HAP-1 (cell line): ENCODE measurements around the gene BAAT.

Experiments used
- DNase-seq, 2 experiments: peaks; one replicate each; pipeline ENCODE4 v3.0.0-alpha.2; 2016 to 2020; ENCODE audit warnings: low spot score in 2 of 2
- H3K27me3 ChIP-seq: fragments of 250-450 bp; sonication (Bioruptor Pico); 2 replicates; pipeline ENCODE4 v1.5.1; 2020; ENCODE audit warnings: low read depth, mild to moderate bottlenecking, moderate library complexity
- H3K36me3 ChIP-seq: fragments of 250-450 bp; sonication (Bioruptor Pico); replicated peaks from 2 replicates; pipeline ENCODE4 v1.5.1; 2020; ENCODE audit warnings: mild to moderate bottlenecking
- H3K4me1 ChIP-seq: fragments of 250-450 bp; sonication (Bioruptor Pico); 2 replicates; pipeline ENCODE4 v1.5.1; 2020; ENCODE audit warnings: mild to moderate bottlenecking
- H3K4me3 ChIP-seq: fragments of 250-450 bp; sonication (Bioruptor Pico); 2 replicates; pipeline ENCODE4 v1.5.1; 2020; ENCODE audit warnings: mild to moderate bottlenecking, moderate library complexity
- H3K9me3 ChIP-seq: fragments of 250-450 bp; sonication (Bioruptor Pico); 2 replicates; pipeline ENCODE4 v1.5.1; 2020; ENCODE audit warnings: mild to moderate bottlenecking, moderate library complexity
- in situ Hi-C: fragments of 300-500 bp; cut with MboI; formaldehyde crosslinking; loops from 3 replicates; pipeline ENCODE4 v1.14.3; 2020; ENCODE audit warnings: low sequenced_read_pairs, inconsistent platforms, mixed read lengths

BAAT gene

GRCh38 chr9:101365181-101365580 is 19.6 kb downstream of the BAAT start:
- Histone ChIP-seq H3K9me3 (no peaks in the 10 kb centered on the region), H3K4me1 (peaks cover 4% of the 10 kb centered on the region), H3K36me3 (no peaks in the 10 kb centered on the region), H3K4me3 (no peak overlapping the region), H3K27me3 (no peaks in the 10 kb centered on the region)
- no peak for DNase-seq
- in situ Hi-C loops, result no loop called here

- no peaks in the 10 kb centered on the region for H3K4me1 ChIP-seq
- H3K9me3 ChIP-seq, result no peaks in the 10 kb centered on the region
- in situ Hi-C loops, result no loop called here
- no peaks in the 10 kb centered on the region for H3K36me3 ChIP-seq
- H3K27me3 ChIP-seq, result no peaks in the 10 kb centered on the region
- no peak overlapping the region for H3K4me3 ChIP-seq
- no peak for DNase-seq
Measured at GRCh38 chr9:101362450-101362849, 22.4 kb downstream of the BAAT start.

- Histone ChIP-seq H3K36me3 (no peaks in the 10 kb centered on the region), H3K9me3 (no peaks in the 10 kb centered on the region), H3K4me3 (no peak overlapping the region), H3K27me3 (no peaks in the 10 kb centered on the region), H3K4me1 (no peaks in the 10 kb centered on the region)
- no peak for DNase-seq
- in situ Hi-C loops, result no loop called here
Measured at GRCh38 chr9:101360647-101361046, 24.2 kb downstream of the BAAT start.

GRCh38 chr9:101359679-101360078 is 25.1 kb downstream of the BAAT start:
- Histone ChIP-seq H3K4me1 (no peaks in the 10 kb centered on the region), H3K4me3 (no peak overlapping the region), H3K36me3 (no peaks in the 10 kb centered on the region), H3K9me3 (no peaks in the 10 kb centered on the region), H3K27me3 (no peaks in the 10 kb centered on the region; the same call in 1 of the 2 replicates)
- in situ Hi-C loops, result no loop called here
- DNase-seq, result no peak

GRCh38 chr9:101356619-101357018 is 28.2 kb downstream of the BAAT start:
- no peaks in the 10 kb centered on the region for H3K9me3 ChIP-seq
- no peak for DNase-seq
- H3K4me3 ChIP-seq, result no peak overlapping the region
- no peaks in the 10 kb centered on the region for H3K36me3 ChIP-seq
- in situ Hi-C loops, result no loop called here
- no peaks in the 10 kb centered on the region; the same call in 1 of the 2 replicates for H3K27me3 ChIP-seq
- H3K4me1 ChIP-seq, result no peaks in the 10 kb centered on the region

DNA sequence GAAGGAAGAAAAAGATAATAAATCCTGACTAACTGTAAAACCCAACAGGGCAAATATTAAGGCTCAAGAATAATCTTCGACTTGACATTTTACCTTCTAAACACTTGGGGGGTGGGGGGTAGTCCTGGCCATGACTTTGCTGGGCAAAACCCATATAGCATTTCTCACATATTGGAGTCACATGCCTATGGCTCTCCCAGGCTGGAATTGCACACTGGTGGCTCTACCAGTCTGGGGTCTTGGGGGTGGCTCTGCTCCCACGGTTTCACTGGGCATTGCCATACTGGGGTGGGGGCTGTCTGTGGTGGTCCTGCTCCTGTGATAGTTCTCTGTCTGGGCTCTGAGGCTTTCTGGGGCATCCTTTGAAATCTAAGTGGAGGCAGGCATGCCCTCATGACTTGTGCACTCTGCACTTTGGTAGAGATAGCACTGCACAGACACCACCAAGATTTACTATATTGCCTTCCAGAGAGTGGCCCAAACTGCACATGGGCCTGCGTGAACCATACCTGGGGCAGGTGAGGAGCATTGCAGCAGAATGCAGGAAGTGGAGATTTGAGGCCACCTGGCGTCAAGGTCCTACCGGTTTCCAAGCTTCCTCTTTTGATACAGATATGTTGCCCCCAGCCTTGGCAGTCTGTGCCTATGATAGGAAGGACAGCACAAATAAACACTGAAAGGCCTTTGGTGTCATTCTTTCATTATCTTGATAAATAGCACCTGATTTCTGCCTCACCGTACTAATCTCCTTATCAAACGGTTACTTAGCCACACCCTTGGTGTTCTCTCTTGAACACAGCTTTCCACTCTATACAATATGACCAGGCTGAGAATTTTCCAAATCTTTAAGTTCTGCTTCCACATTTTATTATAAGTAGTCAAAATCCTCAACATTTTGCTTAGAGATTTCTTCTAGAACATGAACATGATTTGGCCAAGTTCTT is 29.8 kb downstream of the BAAT start:
- no peaks in the 10 kb centered on the region for H3K4me1 ChIP-seq
- H3K9me3 ChIP-seq, result no peaks in the 10 kb centered on the region
- no peak overlapping the region for H3K4me3 ChIP-seq
- no peak for DNase-seq
- no peaks in the 10 kb centered on the region; the same call in 1 of the 2 replicates for H3K27me3 ChIP-seq
- no peaks in the 10 kb centered on the region for H3K36me3 ChIP-seq
- in situ Hi-C loops, result no loop called here

GRCh38 chr9:101354143-101354764 is 30.6 kb downstream of the BAAT start:
- H3K9me3 ChIP-seq, result no peaks in the 10 kb centered on the region
- no peak for DNase-seq

DNA sequence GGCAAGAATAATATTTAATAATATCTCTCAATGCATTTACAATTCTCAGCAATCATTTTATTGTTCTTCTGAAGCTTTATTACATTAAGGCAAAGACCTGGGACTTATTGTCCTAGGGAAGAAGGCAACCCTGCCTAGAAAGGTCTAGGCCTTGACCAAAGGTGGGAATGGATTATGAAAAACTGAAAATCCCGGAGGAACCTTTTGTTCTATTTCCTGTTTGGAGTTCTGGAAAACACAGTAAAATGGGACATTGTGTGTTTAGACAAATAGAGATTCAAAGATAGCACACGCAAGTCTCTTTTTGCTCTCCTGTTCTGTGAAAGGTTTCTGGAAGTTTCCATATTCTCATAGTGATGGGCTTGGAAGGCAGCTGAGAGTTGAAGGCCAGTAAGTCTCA is 31.1 kb downstream of the BAAT start:
- Histone ChIP-seq H3K4me1 (no peaks in the 10 kb centered on the region), H3K4me3 (no peak overlapping the region), H3K36me3 (no peaks in the 10 kb centered on the region), H3K9me3 (no peaks in the 10 kb centered on the region), H3K27me3 (no peaks in the 10 kb centered on the region; the same call in 1 of the 2 replicates)
- in situ Hi-C loops, result no loop called here
- no peak for DNase-seq

More at GRCh38 chr9:101354143-101354764, 30.6 kb downstream of the BAAT start:
- Histone ChIP-seq H3K27me3 (no peaks in the 10 kb centered on the region; the same call in 1 of the 2 replicates), H3K36me3 (no peaks in the 10 kb centered on the region), H3K4me3 (no peak overlapping the region), H3K4me1 (no peaks in the 10 kb centered on the region)
- in situ Hi-C loops, result no loop called here

- no peaks in the 10 kb centered on the region for H3K4me1 ChIP-seq
- H3K4me3 ChIP-seq, result no peak overlapping the region
Measured at GRCh38 chr9:101352892-101353463, 31.8 kb downstream of the BAAT start.

DNA sequence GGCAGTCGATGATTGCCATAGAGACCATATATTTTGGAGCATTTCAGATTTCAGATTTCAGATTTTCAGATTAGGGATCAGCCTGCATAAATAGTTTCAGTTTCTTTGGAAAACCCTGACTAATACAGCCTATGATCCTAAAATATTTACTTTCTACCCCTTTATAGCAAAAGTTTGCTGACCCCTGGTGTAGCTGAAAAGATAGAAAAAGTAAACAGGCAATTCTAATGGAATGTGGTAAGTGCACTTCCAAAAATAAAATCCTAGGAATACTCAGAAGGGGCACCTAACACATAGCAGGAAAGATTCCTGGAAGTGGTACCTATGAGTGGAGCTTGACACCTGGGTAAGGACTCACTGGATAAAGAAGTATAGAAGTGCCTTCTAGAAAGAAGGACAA is 34.5 kb downstream of the BAAT start:
- H3K36me3 ChIP-seq, result no peaks in the 10 kb centered on the region
- H3K4me3 ChIP-seq, result no peak overlapping the region
- no peak for DNase-seq
- H3K4me1 ChIP-seq, result no peaks in the 10 kb centered on the region
- H3K27me3 ChIP-seq, result no peaks in the 10 kb centered on the region; the same call in 1 of the 2 replicates
- no peaks in the 10 kb centered on the region for H3K9me3 ChIP-seq
- in situ Hi-C loops, result no loop called here

More at GRCh38 chr9:101352892-101353463, 31.8 kb downstream of the BAAT start:
- Histone ChIP-seq H3K27me3 (no peaks in the 10 kb centered on the region; the same call in 1 of the 2 replicates), H3K9me3 (no peaks in the 10 kb centered on the region), H3K36me3 (no peaks in the 10 kb centered on the region)
- in situ Hi-C loops, result no loop called here
- DNase-seq, result no peak

GRCh38 chr9:101342595-101342994 is 42.2 kb downstream of the BAAT start:
- no peaks in the 10 kb centered on the region for H3K27me3 ChIP-seq
- no peaks in the 10 kb centered on the region for H3K36me3 ChIP-seq
- in situ Hi-C loops, result no loop called here
- H3K4me3 ChIP-seq, result no peak overlapping the region
- H3K9me3 ChIP-seq, result no peaks in the 10 kb centered on the region
- no peaks in the 10 kb centered on the region; the same call in 1 of the 2 replicates for H3K4me1 ChIP-seq
- no peak for DNase-seq

- Histone ChIP-seq H3K36me3 (no peaks in the 10 kb centered on the region), H3K9me3 (no peaks in the 10 kb centered on the region), H3K4me3 (no peak overlapping the region), H3K4me1 (no peaks in the 10 kb centered on the region; the same call in 1 of the 2 replicates), H3K27me3 (no peaks in the 10 kb centered on the region)
- DNase-seq, result no peak
- in situ Hi-C loops, result no loop called here
Measured at GRCh38 chr9:101341958-101342357, 42.8 kb downstream of the BAAT start.

DNA sequence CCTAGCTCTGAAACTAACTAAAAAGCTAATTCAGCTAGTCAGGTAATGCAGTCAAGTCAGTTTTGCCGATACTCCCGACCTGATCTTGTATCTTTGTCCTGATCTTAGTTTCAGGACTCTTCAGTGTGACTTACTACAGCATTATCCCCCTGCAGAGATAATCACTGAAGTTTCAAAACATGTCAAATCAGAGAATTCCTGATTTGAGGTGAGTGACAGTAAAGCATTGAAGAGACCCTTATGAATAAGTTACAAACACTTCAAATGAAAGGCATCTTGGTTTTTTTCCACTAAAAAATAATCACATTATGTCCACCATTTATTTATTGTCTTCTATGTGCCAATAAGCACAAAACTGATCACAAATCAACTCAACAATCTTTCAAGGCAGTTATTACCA is 47.6 kb downstream of the BAAT start:
- Histone ChIP-seq H3K27me3 (no peaks in the 10 kb centered on the region; the same call in 1 of the 2 replicates), H3K4me3 (no peak overlapping the region), H3K4me1 (no peaks in the 10 kb centered on the region; the same call in 1 of the 2 replicates), H3K36me3 (no peaks in the 10 kb centered on the region), H3K9me3 (no peaks in the 10 kb centered on the region)
- DNase-seq, result no peak
- in situ Hi-C loops, result no loop called here

DNA sequence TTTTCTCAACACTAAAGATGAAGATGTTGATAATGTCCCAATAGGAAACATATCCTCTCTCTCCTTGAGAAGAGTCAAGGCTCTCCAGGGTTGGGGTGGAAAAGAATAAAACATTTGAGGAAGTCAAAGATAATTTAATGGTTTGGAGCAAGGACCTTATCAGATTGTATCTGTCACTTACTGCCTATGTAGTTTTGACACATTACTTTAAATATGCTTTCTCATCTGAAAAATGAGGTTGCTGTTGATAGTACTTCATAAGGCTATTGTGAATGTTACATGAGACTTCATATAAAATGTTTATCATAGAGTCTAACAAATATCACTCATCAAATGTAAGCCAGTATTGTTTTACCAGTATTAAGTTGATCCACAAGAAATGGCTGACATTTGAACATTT is 48.7 kb downstream of the BAAT start:
- no peak for DNase-seq
- no peak overlapping the region for H3K4me3 ChIP-seq
- H3K27me3 ChIP-seq, result no peaks in the 10 kb centered on the region; the same call in 1 of the 2 replicates
- H3K36me3 ChIP-seq, result no peaks in the 10 kb centered on the region
- no peaks in the 10 kb centered on the region for H3K9me3 ChIP-seq
- H3K4me1 ChIP-seq, result no peaks in the 10 kb centered on the region
- in situ Hi-C loops, result no loop called here
